HG03439 (cell line): ENCODE measurements around the gene MITF.

Experiments used
- ATAC-seq: cut with Tn5 transposase; IDR thresholded peaks from one replicate; pipeline ENCODE4 v1.9.1; 2021; ENCODE audit warnings: mild to moderate bottlenecking, moderate library complexity; ENCODE audit not compliant: unreplicated experiment

MITF gene

DNA sequence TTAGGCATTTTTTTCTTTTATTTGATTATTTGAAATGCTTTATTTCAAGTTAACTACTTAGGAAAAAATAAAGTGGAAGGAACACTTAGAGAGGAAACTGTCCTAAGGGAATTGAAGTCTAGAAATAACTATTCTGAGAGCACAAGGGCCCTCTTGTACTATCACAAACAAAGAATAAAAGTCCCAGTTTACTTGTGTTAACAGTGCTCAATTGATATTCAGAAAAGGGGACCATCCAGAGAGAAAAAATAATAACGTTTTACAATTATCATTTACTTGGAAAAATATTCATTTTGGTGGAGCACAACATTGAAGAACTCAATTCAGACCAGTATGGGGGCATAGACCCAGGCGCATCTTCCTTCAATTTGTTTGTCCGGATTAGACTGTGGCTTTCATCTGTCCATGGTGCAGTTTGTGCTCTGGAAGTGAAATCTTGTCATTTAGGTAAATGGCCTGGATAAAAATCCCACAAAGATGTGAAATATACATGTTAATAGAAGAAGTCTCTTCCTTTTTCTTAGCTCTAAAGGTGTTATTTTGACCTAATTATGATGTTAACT lies 205.7 kb downstream of the MITF start:
- no peak for ATAC-seq

DNA sequence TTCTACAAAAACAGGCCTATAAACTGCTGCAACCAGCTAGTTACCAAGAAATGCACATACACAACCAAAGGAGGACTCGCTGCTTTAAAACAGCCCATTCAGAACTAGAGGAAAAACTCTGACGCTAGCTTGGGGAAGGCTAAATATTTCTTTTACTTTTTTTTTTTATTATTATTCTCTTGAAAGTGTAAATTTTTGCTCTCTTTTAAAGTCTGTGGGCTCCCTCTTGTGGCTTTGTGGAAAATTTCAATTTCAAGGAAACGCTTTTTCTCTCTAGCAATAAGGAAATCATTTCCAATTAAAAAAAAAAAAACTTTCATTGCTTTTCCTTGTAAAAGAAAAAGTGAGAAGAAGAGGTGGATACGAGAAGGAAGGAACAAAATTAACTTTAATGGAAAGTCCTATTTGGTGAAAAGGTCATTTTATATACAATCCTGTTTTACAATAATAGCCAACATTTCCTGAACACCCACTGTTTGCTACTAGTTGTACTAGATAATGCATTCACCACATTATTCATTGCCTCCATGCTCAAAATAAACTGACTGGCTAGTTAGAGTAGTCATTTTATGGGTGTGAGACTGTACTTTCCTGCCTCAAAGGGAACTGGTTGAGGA lies 209.1 kb downstream of the MITF start:
- no peak for ATAC-seq

- no peak for ATAC-seq
Observed at GRCh38 chr3:69951616-69952015, 212.4 kb downstream of the MITF start.

- ATAC-seq, result no peak
Observed at GRCh38 chr3:69959581-69959980, 220.3 kb downstream of the MITF start.

DNA sequence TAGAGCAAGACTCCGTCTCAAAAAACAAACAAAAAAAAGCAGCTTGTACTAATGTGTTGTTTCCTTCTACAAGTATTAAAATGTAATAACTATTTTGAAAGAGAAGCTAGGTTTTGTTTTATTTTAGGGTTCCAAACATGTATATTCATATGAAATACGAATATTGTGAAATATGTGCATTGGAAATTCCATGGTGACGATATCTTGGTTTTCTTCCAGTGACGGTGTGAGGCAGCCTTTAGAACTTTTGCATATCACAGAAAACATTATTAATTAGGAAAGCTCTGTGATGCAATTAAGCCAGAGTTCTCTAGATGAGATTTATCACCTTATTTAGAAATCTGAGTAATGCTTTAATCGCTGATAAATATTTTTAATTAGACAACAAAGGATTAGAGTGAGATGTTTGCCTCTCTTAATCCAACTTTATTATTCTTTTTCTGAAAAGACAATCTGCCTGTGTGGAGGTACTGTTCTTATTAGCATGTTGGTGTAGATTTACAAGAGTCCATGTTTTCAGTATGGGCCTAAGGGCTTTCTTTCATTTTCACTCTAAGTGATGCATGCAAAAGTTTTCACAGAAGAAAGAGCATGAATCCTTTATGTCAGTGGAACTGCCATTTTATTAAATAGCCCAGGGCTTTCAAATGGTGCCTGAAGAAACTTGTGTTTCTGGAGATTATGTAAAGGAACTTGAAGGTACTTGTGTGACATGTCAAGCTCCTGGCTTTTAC lies 222.6 kb downstream of the MITF start:
- ATAC-seq, result no peak

- no peak for ATAC-seq
Observed at GRCh38 chr3:69963643-69964042, 224.4 kb downstream of the MITF start.

- ATAC-seq, result no peak
Observed at GRCh38 chr3:69967156-69967555, 227.9 kb downstream of the MITF start.

DNA sequence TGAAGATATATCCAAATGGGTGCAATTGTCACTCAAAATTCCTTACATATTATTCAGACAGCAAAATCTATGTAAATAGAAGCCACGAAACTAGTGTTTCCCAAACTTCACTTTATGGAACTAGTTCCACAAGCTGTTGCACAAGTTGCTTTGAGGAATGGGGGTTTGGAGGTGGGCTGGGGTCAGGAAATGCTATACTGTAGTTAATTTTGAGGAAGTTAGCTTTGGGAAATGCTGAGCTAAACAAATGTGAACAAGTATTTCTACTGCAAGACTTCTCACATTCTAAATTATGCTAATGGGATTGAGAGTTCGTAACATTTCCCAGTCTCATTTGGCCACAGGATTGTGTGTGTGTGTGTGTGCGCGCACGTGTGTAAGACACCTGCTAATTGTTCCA lies 231.6 kb downstream of the MITF start:
- ATAC-seq, result no peak

- no peak for ATAC-seq
Observed at GRCh38 chr3:69972672-69973071, 233.4 kb downstream of the MITF start.

DNA sequence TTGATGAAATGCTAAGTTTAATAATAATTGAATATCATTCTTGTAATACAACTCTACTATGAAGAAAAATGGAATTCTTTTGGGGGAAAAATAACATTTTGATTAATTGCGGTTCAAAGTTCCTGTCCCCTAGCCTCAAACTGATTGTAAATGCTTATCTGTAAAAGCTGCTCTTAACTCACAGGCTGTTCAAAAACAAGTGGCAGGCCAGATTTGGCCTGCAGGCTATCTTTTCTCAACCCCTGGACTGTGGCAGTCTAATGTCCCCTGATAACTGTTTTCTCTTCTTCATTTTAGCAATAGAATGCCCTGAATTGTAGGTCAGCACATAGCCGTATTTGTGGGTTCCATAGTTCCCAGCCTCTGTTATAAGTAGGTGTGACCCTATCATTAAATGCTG lies 236.8 kb downstream of the MITF start:
- no peak for ATAC-seq

DNA sequence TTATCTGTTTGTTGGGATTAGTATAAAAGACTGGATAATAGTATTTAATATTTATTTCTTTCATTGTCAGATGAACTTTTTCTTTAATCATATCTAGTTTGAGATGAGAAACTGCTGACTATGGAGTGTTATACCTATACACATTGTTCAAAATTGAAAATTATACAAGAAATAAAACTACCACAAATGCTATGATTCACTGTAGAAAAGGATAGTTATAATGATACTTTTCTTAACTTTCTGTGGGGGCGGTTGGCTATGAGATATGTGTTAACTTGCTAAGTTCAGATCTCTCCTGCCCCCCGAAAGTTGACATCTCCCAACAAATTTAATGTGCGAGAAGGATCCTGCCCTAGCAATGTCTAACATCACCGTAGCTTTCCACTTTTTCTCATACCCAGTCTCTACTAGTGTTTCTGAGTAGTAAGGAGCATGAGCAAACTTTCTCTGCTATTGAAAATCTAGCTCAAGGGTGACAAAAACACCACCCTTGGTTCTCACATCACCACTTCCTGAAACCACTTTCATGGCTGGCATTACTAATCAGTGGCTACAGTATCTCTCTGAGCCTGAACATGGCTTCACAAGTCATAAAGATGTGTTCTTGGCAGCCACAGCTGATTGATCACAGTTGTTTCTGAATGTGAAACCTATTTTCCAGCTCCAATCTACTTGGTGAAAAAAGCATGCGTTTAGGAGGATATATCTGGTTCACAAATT lies 244.4 kb downstream of the MITF start:
- ATAC-seq, result no peak

DNA sequence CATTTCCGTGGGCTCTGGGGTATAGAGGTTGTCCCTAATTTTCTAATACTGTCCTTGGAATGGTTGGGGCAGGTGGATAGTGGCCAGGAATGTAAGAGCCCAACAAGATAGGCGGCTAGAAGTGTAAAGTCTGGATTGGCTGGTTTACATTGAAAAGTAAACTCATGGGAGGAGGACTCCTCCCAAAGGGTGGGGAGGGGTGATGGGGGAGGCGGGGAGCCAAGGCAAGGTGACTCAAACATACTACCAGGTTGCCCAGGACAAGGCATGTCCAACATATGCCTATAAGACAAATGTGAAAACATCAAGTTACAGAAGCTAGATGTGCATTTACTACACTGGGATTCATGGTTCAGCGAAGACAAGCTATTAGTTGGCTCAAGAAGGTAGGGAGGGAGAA lies 246.0 kb downstream of the MITF start:
- ATAC-seq, result no peak

DNA sequence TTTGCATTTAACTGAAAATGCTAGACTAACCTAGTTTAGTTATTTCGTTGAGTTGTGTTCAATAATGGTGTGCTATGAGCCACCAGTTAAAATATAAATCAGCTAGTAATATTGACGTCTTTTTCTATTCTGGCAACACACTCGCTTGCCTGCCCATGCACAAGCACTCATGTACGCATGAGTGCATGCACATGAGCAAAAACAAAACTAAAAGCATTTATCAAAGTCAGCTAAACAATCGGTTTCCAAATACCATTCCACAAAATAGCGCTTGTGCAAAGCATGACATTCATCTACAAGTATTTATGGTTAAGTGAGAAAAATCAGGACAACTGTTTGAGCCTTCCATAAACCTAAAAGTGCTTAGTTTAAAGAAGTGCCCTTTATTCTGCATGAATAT lies 247.2 kb downstream of the MITF start:
- no peak for ATAC-seq

DNA sequence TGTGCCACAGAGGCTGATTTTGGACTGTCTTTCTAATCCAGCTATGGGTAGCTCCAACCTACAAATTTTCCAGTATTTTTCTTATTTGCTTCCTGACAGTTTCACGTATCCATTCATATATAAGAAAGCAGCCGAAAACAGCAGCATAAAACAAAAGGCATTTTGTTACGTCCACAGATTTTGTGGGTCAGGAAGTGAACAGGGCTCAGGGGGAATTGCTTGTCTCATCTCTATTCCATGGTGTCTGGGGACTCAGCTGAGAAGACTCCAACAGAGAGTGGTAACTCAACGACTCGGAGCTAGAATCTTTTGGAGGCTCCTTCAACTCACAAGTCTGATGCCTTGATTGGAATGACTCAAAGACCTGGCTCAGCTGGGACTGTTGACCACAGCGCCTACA lies 248.6 kb downstream of the MITF start:
- no peak for ATAC-seq

DNA sequence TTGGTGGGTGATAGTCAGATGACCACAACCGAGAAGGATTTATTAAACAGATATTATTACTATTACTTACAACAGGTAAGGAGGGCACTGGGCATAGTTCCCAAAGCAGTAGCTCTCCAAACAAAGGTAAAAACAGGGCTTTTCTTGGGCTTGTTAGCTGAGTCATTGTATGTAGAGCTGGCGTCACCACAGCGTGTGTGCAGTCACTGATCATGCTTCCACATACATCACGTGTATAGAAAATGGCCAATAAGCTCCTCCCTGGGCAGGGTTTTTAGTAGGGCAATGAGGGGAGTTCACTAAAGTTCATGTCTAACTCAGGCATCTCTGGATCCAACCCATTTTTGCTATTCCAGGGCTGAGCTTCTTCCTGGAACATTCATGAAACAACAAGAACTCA lies 254.5 kb downstream of the MITF start:
- ATAC-seq, result no peak

DNA sequence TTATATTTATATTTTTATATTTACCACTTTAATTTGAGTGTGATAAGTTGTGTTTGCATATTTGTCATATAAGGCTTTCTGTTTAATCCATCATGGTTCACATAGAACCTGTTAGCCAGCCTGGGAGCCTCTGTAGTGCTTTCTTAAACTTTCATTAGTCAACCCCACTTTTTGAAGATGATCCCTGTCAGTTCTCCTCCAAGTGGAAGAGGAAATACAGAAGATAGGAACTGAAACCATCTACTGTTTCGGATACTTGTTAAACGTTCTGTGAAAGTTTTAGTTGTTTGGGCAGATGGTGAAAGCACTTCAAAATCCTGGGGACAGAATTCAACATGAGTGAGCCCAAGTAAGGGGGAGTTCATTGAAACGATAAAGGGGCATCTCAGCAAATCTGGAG lies 255.7 kb downstream of the MITF start:
- ATAC-seq, result no peak

DNA sequence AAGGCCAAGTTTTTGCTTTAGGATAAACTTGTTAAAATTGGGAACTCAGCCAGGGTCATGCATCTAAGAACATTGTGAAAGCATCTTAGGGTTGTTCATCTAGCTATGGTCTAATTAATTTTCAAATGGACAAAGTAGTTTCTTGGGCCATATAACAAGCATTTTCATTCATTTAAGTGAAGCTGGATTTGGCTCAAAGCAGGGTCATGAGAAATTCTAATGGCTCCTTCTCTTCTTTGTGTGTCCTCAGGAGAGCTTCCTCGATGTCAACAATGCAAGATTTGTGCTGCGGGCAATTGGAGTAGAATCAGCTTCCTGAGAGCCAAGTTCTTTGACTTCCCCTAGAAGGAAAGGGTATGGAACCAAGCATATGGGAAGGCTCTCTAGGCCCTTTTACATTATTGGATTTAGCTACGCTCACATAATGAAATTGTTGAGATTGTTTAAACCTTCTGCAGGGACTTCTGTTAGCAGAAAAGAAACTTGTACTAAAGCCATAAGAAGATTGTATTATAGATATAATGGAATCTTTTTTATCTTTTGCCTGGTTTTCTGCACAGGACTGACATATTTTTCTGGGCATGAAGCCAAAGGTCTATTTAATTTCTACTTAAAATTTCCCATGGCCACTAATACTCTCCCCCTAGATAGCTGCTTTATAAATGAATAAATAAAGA lies 258.5 kb downstream of the MITF start:
- ATAC-seq, result no peak

- ATAC-seq, result no peak
Observed at GRCh38 chr3:69998759-69999139, 259.5 kb downstream of the MITF start.

GRCh38 chr3:69999140-70000027 lies 260.1 kb downstream of the MITF start, which contains the start of gene SAMMSON:
Gene SAMMSON (plus strand): TSS chr3:69999733.
- ATAC-seq, result no peak

DNA sequence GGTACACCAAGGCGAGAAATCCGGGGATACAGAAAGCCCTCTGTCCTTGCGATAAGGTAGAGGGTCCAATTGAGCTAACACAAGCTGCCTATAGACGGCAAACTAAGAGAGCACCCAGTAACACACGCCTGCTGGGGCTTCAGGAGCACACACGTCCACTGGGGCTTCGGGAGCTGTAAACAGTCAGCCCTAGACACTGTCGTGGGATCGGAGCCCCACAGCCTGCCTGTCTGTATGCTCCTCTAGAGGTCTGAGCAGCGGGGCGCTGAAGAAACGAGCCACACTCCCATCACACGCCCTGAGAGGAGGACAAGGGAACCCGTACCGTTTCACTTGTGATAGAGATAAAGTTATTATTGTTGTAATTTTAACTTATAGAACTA lies 260.8 kb downstream of the MITF start:
- no peak for ATAC-seq
